Endothelial cell of umbilical vein (primary cell): ENCODE data around the gene PTOV1. TPM values are rescaled to one million over a fixed set of nuclear protein-coding genes. Genes with fewer than 3 reads are reported as not detected.

Experiments used
- BruUV-seq: library from RNA; stranded (reverse); fragments of 400-500 nt; replicated peaks from 2 replicates; lab custom pipeline; 2021; lab: Mats Ljungman, UMichigan
- CTCF ChIA-PET: fragments of 300-600, 350-600 bp; sonication (Branson Sonifier 250); formaldehyde crosslinking; loops from one replicate; lab custom pipeline; 2021; ENCODE audit warnings: antibody characterized with exemption, inconsistent platforms; lab: Charles Lee
- POLR2A ChIA-PET: fragments of 300-600, 350-600 bp; sonication (Branson Sonifier 250); formaldehyde crosslinking; loops from one replicate; lab custom pipeline; 2021; ENCODE audit warnings: antibody characterized with exemption, inconsistent platforms; lab: Charles Lee
- DNase-seq: peaks from one replicate; pipeline ENCODE4 v3.0.0-alpha.2; 2011; ENCODE audit warnings: low read depth, low spot score
- FAIRE-seq: peaks from 2 replicates; lab custom pipeline; 2011; peaks lifted over from hg19 to GRCh38; lab: Jason Lieb, UNC
- H2AFZ ChIP-seq: 2 replicates; pipeline ENCODE4 v1.6.0; 2012; ENCODE audit warnings: low read depth, low read length, control low read depth, inconsistent platforms
- H3K27ac ChIP-seq: 2 replicates; pipeline ENCODE4 v1.5.1; 2011; ENCODE audit warnings: low read depth, mild to moderate bottlenecking, control low read depth, low read length, moderate library complexity; ENCODE audit not compliant: insufficient read depth
- H3K27me3 ChIP-seq, 2 experiments: 2 replicates each; pipeline versions ENCODE4 v1.6.0 to v1.6.1; 2011; ENCODE audit warnings: low read length in 2 of 2, mixed read lengths in 1 of 2; ENCODE audit not compliant: control insufficient read depth in 2 of 2, insufficient read depth in 2 of 2
- H3K36me3 ChIP-seq, 2 experiments: 2 replicates in 1 of 2; 3 replicates in 1 of 2; pipeline ENCODE4 v1.5.1; 2011; ENCODE audit warnings: low read length in 2 of 2, mild to moderate bottlenecking in 1 of 2, moderate library complexity in 1 of 2; ENCODE audit not compliant: control insufficient read depth in 2 of 2, insufficient read depth in 2 of 2; ENCODE audit errors: extremely low read depth in 1 of 2
- H3K4me1 ChIP-seq: 3 replicates; pipeline ENCODE4 v1.5.1; 2011; ENCODE audit warnings: mild to moderate bottlenecking, low read length; ENCODE audit not compliant: control insufficient read depth, insufficient read depth; ENCODE audit errors: extremely low read depth
- H3K4me2 ChIP-seq: 2 replicates; pipeline ENCODE4 v1.6.1; 2011; ENCODE audit warnings: low read length, control low read depth, mixed read lengths; ENCODE audit not compliant: insufficient read depth
- H3K4me3 ChIP-seq, 3 experiments: fragments of 200-600 bp in 1 of 3; sonication (generic), shearing (Covaris generic) in 1 of 3; replicated peaks in 1 of 3; 2 replicates each; pipeline ENCODE4 v1.5.1; 2011 to 2016; ENCODE audit warnings: control low read depth in 3 of 3, low read length in 3 of 3, mild to moderate bottlenecking in 2 of 3, inconsistent platforms in 1 of 3, low read depth in 1 of 3, moderate library complexity in 1 of 3; ENCODE audit not compliant: insufficient read depth in 1 of 3
- H3K79me2 ChIP-seq: 2 replicates; pipeline ENCODE4 v1.6.0; 2012; ENCODE audit warnings: low read length, inconsistent platforms; ENCODE audit not compliant: control insufficient read depth, insufficient read depth
- H3K9ac ChIP-seq: replicated peaks from 2 replicates; pipeline ENCODE3; 2011; ENCODE audit warnings: low read length, control low read depth; ENCODE audit not compliant: insufficient read depth; ENCODE audit errors: extremely low read depth
- H3K9me1 ChIP-seq: replicated peaks from 3 replicates; pipeline ENCODE4 v1.6.0; 2011; ENCODE audit warnings: mild to moderate bottlenecking, low read length; ENCODE audit not compliant: control insufficient read depth, insufficient read depth; ENCODE audit errors: extremely low read depth
- H3K9me3 ChIP-seq: replicated peaks from 2 replicates; pipeline ENCODE4 v1.5.1; 2012; ENCODE audit warnings: low read length, inconsistent platforms; ENCODE audit not compliant: control insufficient read depth, insufficient read depth
- H4K20me1 ChIP-seq: replicated peaks from 2 replicates; pipeline ENCODE3; 2011; ENCODE audit warnings: mild to moderate bottlenecking, low read length; ENCODE audit not compliant: control insufficient read depth, insufficient read depth; ENCODE audit errors: extremely low read depth
- EZH2 ChIP-seq: IDR thresholded peaks from 2 replicates; pipeline ENCODE4 v1.6.1; 2012; ENCODE audit warnings: borderline replicate concordance, low read depth, mild to moderate bottlenecking, moderate library complexity, low read length, inconsistent platforms; ENCODE audit not compliant: severe bottlenecking
- FOS ChIP-seq: IDR thresholded peaks from 2 replicates; pipeline ENCODE4 v1.6.1; 2011; ENCODE audit warnings: mild to moderate bottlenecking, low read length, moderate library complexity, borderline replicate concordance; ENCODE audit not compliant: insufficient read depth
- GATA2 ChIP-seq: IDR thresholded peaks from 2 replicates; pipeline ENCODE4 v1.7.0; 2011; ENCODE audit warnings: low read depth, mild to moderate bottlenecking, moderate library complexity, mixed read lengths, low read length; ENCODE audit not compliant: insufficient read length, insufficient read depth
- JUN ChIP-seq: IDR thresholded peaks from 2 replicates; pipeline ENCODE4 v1.6.1; 2011; ENCODE audit warnings: borderline replicate concordance, low read depth; ENCODE audit not compliant: insufficient read length, insufficient read depth
- MYC ChIP-seq: IDR thresholded peaks from one replicate; pipeline ENCODE4 v1.6.1; 2011; ENCODE audit warnings: mild to moderate bottlenecking, low read depth, low read length
- POLR2A ChIP-seq: IDR thresholded peaks from 2 replicates; pipeline ENCODE4 v1.6.1; 2012; ENCODE audit warnings: low read depth, mild to moderate bottlenecking, control low read depth, low read length
- POLR2AphosphoS5 ChIP-seq: IDR thresholded peaks from 2 replicates; pipeline ENCODE4 v1.6.1; 2012; ENCODE audit warnings: low read depth, mild to moderate bottlenecking, control low read depth, low read length, moderate library complexity; ENCODE audit not compliant: insufficient read depth
- dilution Hi-C: fragments of 300-500 bp; cut with MboI; formaldehyde crosslinking; loops from one replicate; pipeline ENCODE4 v1.15.0; 2019; ENCODE audit warnings: low sequenced_read_pairs; ENCODE audit not compliant: extremely low pct_ligation_motif_present
- intact Hi-C: fragments of 100-400 bp; cut with micrococcal nuclease; formaldehyde crosslinking; loops from one replicate; pipeline ENCODE4 v1.10.0; 2022
- polyA plus RNA-seq, 4 experiments: library from polyadenylated mRNA; depleted of rRNA in 3 of 4; stranded (reverse) in 3 of 4; unstranded in 1 of 4; fragments of >200 nt; gene quantifications; 2 replicates each; pipeline versions ENCODE4 v1.2.1 to v1.2.3, GENCODE V29; 2011 to 2012; ENCODE audit warnings: missing spikeins in 1 of 4
- total RNA-seq: library from RNA; stranded (reverse); gene quantifications from 2 replicates; pipeline ENCODE4 v1.2.3, GENCODE V29; 2021
- TF ChIP-seq, protein P1 (sequence below): IDR thresholded peaks from 2 replicates; pipeline ENCODE4 v1.6.1; 2011; ENCODE audit not compliant: insufficient read depth, insufficient read length
- TF ChIP-seq, protein P2 (sequence below), 2 donors: IDR thresholded peaks; 1 replicate in 1 of 2; 2 replicates in 1 of 2; pipeline ENCODE4 v1.5.1; 2011; ENCODE audit warnings: low read length in 2 of 2, mild to moderate bottlenecking in 2 of 2, moderate library complexity in 2 of 2, control low read depth in 1 of 2, inconsistent platforms in 1 of 2, low read depth in 1 of 2; ENCODE audit not compliant: insufficient read depth in 1 of 2; ENCODE audit errors: extremely low read depth in 1 of 2

Gene PTOV1
- total and polyA plus RNA-seq, 2 donors (not counting 3 experiments of a cell fraction or from before 2014, with no cell fraction given): 116 to 184 TPM

DNA sequence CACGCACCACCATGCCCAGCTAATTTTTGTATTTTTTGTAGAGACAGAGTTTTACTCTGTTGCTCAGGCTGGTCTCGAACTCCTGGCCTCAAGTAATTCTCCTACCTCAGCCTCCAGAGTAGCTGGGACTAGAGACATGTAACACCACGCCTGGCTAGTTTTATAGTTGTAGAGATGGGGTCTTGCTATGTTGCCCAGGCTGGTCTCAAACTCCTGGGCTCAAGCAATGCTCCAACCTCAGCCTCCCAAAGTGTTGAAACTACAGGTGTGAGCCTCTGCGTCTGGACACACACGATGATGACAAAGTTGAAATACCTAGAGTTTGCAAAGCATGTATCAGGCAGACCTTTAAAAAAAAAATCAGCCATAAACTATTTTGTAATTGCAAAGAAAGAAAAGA lies 4.6 kb upstream of the PTOV1 start:
- Histone ChIP-seq H3K4me1 (peaks cover 7% of the 10 kb centered on the region), H3K36me3 (no peaks in the 10 kb centered on the region), H2AFZ (no peak overlapping the region), H3K4me3 (no peak overlapping the region), H3K27me3 (no peaks in the 10 kb centered on the region), H3K4me2 (no peak overlapping the region), H3K9me3 (no peaks in the 10 kb centered on the region), H3K9me1 (no peaks in the 10 kb centered on the region), H3K9ac (no peak overlapping the region), H3K27ac (no peak overlapping the region), H3K79me2 (no peaks in the 10 kb centered on the region), H4K20me1 (no peaks in the 10 kb centered on the region)
- DNase-seq (no peak), FAIRE-seq (no peak)
- BruUV-seq: no TSS peak
- intact Hi-C loops (no loop called here), dilution Hi-C loops (no loop called here)
- TF ChIP-seq, protein P1, sequence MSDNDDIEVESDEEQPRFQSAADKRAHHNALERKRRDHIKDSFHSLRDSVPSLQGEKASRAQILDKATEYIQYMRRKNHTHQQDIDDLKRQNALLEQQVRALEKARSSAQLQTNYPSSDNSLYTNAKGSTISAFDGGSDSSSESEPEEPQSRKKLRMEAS: no peak
- TF ChIP-seq EZH2 (no peak), JUN (no peak), POLR2AphosphoS5 (no peak), FOS (no peak), MYC (no peak), GATA2 (no peak), POLR2A (no peak)
- TF ChIP-seq, protein P2, sequence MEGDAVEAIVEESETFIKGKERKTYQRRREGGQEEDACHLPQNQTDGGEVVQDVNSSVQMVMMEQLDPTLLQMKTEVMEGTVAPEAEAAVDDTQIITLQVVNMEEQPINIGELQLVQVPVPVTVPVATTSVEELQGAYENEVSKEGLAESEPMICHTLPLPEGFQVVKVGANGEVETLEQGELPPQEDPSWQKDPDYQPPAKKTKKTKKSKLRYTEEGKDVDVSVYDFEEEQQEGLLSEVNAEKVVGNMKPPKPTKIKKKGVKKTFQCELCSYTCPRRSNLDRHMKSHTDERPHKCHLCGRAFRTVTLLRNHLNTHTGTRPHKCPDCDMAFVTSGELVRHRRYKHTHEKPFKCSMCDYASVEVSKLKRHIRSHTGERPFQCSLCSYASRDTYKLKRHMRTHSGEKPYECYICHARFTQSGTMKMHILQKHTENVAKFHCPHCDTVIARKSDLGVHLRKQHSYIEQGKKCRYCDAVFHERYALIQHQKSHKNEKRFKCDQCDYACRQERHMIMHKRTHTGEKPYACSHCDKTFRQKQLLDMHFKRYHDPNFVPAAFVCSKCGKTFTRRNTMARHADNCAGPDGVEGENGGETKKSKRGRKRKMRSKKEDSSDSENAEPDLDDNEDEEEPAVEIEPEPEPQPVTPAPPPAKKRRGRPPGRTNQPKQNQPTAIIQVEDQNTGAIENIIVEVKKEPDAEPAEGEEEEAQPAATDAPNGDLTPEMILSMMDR (IDR thresholded peaks at IDR 0.05; ENCODE audit: extremely low read depth in 1 of 2, insufficient read depth in 1 of 2, low read depth in 1 of 2, low read length in 2 of 2): no peak
- POLR2A ChIA-PET: no interaction called here
- CTCF ChIA-PET: no interaction called here
